Endodermal cell (in vitro differentiated cells): ENCODE results near the gene DIP2B. TPM values are rescaled to one million over a fixed set of nuclear protein-coding genes. Genes with fewer than 3 reads are reported as not detected.

Experiments used
- DNase-seq: peaks from one replicate; pipeline ENCODE4 v3.0.0-alpha.2; 2017
- H3K27ac ChIP-seq: 2 replicates; pipeline ENCODE4 v1.5.1; 2013; ENCODE audit warnings: mild to moderate bottlenecking, low read depth, low read length, moderate library complexity
- H3K27me3 ChIP-seq: 2 replicates; pipeline ENCODE4 v1.6.1; 2013; ENCODE audit warnings: mild to moderate bottlenecking, low read length, moderate library complexity; ENCODE audit not compliant: insufficient read depth, control insufficient read depth, poor library complexity, severe bottlenecking
- H3K36me3 ChIP-seq: 2 replicates; pipeline ENCODE4 v1.7.0; 2013; ENCODE audit warnings: mild to moderate bottlenecking, low read length, moderate library complexity; ENCODE audit not compliant: control insufficient read depth, insufficient read depth
- H3K4me1 ChIP-seq: one replicate; pipeline ENCODE4 v1.7.0; 2013; ENCODE audit warnings: low read length; ENCODE audit not compliant: control insufficient read depth, insufficient read depth
- H3K4me3 ChIP-seq: 2 replicates; pipeline ENCODE4 v1.5.1; 2013; ENCODE audit warnings: mild to moderate bottlenecking, low read length, moderate library complexity
- H3K9ac ChIP-seq: 2 replicates; pipeline ENCODE4 v1.6.1; 2013; ENCODE audit warnings: mild to moderate bottlenecking, low read length, moderate library complexity; ENCODE audit not compliant: poor library complexity, severe bottlenecking; ENCODE audit errors: extremely low read depth
- H3K9me3 ChIP-seq: 2 replicates; pipeline ENCODE4 v1.6.1; 2013; ENCODE audit warnings: mild to moderate bottlenecking, low read length, moderate library complexity; ENCODE audit not compliant: control insufficient read depth
- H3K27ac Mint-ChIP-seq: 2 replicates; pipeline ENCODE4 v1.8.0; 2020; ENCODE audit warnings: mixed read lengths
- H3K27me3 Mint-ChIP-seq: 2 replicates; pipeline ENCODE4 v1.8.0; 2021; ENCODE audit warnings: mild to moderate bottlenecking, mixed read lengths; ENCODE audit not compliant: insufficient read depth
- H3K36me3 Mint-ChIP-seq: 2 replicates; pipeline ENCODE4 v1.8.0; 2020; ENCODE audit warnings: low read depth, mixed read lengths
- H3K4me1 Mint-ChIP-seq: 2 replicates; pipeline ENCODE4 v1.8.0; 2020; ENCODE audit warnings: mixed read lengths
- H3K4me3 Mint-ChIP-seq: 2 replicates; pipeline ENCODE4 v1.8.0; 2020; ENCODE audit warnings: mild to moderate bottlenecking, moderate library complexity, mixed read lengths
- H3K9me3 Mint-ChIP-seq: 2 replicates; pipeline ENCODE4 v1.8.0; 2020; ENCODE audit warnings: mild to moderate bottlenecking, mixed read lengths
- CTCF ChIP-seq: fragments of 200-600 bp; sonication (generic); conservative IDR thresholded peaks from 2 replicates; pipeline ENCODE4 v1.5.0; 2021; ENCODE audit warnings: antibody characterized with exemption, mild to moderate bottlenecking
- WGBS, 2 experiments: methylation state at CpG; one replicate each; pipeline versions ENCODE4 v1.1.5 to v1.1.7; 2013; ENCODE audit warnings: missing lambda C conversion rate in 2 of 2, mixed read lengths in 1 of 2; ENCODE audit not compliant: insufficient coverage in 1 of 2, insufficient read length in 1 of 2; 5-methylcytosine and 5-hydroxymethylcytosine counted together
- total RNA-seq, 2 donors: library from RNA; stranded (reverse); fragmentation: NEBNext Ultra II Directional in 1 of 2; extraction: Animal tissue kit (Norgen Biotek cat#: 25700) in 1 of 2; gene quantifications; 2 replicates in 1 of 2; 3 replicates in 1 of 2; pipeline ENCODE4 v1.2.1, GENCODE V29; 2021

DIP2B gene
- total RNA-seq, 2 donors from 2014 or later, result 20.6 to 21.3 TPM

GRCh38 chr12:50566066-50566465 lies 61.3 kb downstream of the DIP2B start:
- no peaks in the 10 kb centered on the region for H3K36me3 ChIP-seq
- Mint-ChIP-seq H3K9me3 (no peaks in the 10 kb centered on the region), H3K27ac (no peak overlapping the region), H3K36me3 (peaks cover 3% of the 10 kb centered on the region), H3K27me3 (no peaks in the 10 kb centered on the region), H3K4me1 (peaks cover 19% of the 10 kb centered on the region), H3K4me3 (no peak overlapping the region)
- no peak overlapping the region for H3K9ac ChIP-seq
- H3K27ac ChIP-seq, result no peak overlapping the region
- peaks cover 9% of the 10 kb centered on the region for H3K4me1 ChIP-seq
- H3K27me3 ChIP-seq, result no peaks in the 10 kb centered on the region
- DNase-seq, result no peak
- WGBS, 2 experiments, result 100% methylated on average over 1 of the region's 1 CpG
- H3K4me3 ChIP-seq, result no peak overlapping the region
- no peak for TF ChIP-seq CTCF
- no peaks in the 10 kb centered on the region for H3K9me3 ChIP-seq

GRCh38 chr12:50567926-50568325 lies 63.1 kb downstream of the DIP2B start:
- Mint-ChIP-seq H3K27ac (peak overlapping the region; percentile 74), H3K9me3 (no peaks in the 10 kb centered on the region), H3K36me3 (peaks cover 3% of the 10 kb centered on the region), H3K4me1 (peaks cover 26% of the 10 kb centered on the region), H3K4me3 (no peak overlapping the region), H3K27me3 (no peaks in the 10 kb centered on the region)
- Histone ChIP-seq H3K9me3 (no peaks in the 10 kb centered on the region), H3K27ac (no peak overlapping the region), H3K36me3 (no peaks in the 10 kb centered on the region), H3K9ac (peak overlapping the region; percentile 3), H3K4me3 (no peak overlapping the region), H3K4me1 (peaks cover 9% of the 10 kb centered on the region), H3K27me3 (no peaks in the 10 kb centered on the region)
- no peak for TF ChIP-seq CTCF
- 73 to 89% methylated on average over 1 of the region's 1 CpG for WGBS, 2 experiments
- DNase-seq, result no peak

- TF ChIP-seq CTCF, result no peak
- H3K9me3 Mint-ChIP-seq, result no peaks in the 10 kb centered on the region
- Histone ChIP-seq H3K9me3 (no peaks in the 10 kb centered on the region), H3K9ac (peak overlapping the region; percentile 3), H3K36me3 (no peaks in the 10 kb centered on the region), H3K27ac (no peak overlapping the region), H3K4me3 (no peak overlapping the region), H3K4me1 (peaks cover 9% of the 10 kb centered on the region), H3K27me3 (no peaks in the 10 kb centered on the region)
- no peaks in the 10 kb centered on the region for H3K27me3 Mint-ChIP-seq
- H3K27ac Mint-ChIP-seq, result peak overlapping the region; percentile 74
- H3K4me3 Mint-ChIP-seq, result no peak overlapping the region
- peaks cover 31% of the 10 kb centered on the region for H3K4me1 Mint-ChIP-seq
- 87 to 94% methylated on average over 3 to 4 of the region's 4 CpGs for WGBS, 2 experiments
- peaks cover 3% of the 10 kb centered on the region for H3K36me3 Mint-ChIP-seq
- no peak for DNase-seq
Measured at GRCh38 chr12:50568338-50569091, 63.7 kb downstream of the DIP2B start.
